HG03342 (cell line): ENCODE results near the gene KRTAP9-4.
"Not testable (repeated sequence)": the region's sequence is repeated elsewhere in the genome, so short reads cannot be mapped to it uniquely, and the experiment has no call there.

ENCODE experiments used
- ATAC-seq: cut with Tn5 transposase; IDR thresholded peaks from one replicate; pipeline ENCODE4 v1.9.1; 2021; ENCODE audit warnings: mild to moderate bottlenecking, moderate library complexity; ENCODE audit not compliant: unreplicated experiment

The KRTAP9-4 gene

DNA sequence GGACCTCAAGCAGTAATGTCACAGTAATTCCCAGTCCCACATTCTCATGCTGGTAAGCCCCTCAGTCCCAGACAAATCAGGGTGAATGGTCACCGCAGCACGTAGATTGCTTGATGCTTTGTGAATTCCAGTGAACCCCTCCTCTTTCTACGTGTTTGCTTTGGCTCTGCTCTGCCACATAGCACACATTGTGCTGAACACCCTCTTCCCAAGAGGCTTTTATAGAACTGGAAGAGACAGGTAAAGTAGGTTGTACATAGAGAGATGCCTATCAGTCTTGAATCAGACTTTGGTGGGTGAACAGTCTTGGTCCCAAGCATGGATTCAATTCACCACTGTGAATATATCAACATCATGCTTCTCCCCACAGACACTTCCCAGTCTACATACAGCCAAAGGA lies 15.1 kb downstream of the KRTAP9-4 start:
- no peak for ATAC-seq

- no peak for ATAC-seq
Observed at GRCh38 chr17:41265078-41265477, 15.6 kb downstream of the KRTAP9-4 start, which contains the start of gene KRTAP9-6. Gene KRTAP9-6, plus strand, starts transcription at chr17:41265378. Its CDS starts 0 bp downstream, at chr17:41265378.

DNA sequence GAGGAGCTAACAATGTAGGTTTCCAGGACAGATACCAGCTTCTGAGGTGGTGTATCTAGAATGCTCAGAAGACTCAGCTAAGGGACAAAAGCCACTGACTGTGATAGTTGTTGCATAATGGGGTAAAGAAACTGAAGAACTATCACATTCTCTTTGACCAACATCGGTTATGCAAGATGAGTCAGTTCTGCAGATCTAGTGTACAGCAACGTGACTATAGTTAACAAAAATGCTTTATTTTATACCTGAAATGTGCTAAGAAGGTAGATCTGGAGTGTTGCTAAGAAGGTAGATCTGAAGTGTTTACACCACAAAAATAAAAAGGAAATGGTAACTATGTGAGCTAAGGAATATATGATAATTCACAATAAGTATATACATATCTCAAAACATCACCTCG lies 18.2 kb downstream of the KRTAP9-4 start:
- no peak for ATAC-seq

GRCh38 chr17:41271323-41271722 lies 21.8 kb downstream of the KRTAP9-4 start:
- ATAC-seq, result not testable (repeated sequence)

DNA sequence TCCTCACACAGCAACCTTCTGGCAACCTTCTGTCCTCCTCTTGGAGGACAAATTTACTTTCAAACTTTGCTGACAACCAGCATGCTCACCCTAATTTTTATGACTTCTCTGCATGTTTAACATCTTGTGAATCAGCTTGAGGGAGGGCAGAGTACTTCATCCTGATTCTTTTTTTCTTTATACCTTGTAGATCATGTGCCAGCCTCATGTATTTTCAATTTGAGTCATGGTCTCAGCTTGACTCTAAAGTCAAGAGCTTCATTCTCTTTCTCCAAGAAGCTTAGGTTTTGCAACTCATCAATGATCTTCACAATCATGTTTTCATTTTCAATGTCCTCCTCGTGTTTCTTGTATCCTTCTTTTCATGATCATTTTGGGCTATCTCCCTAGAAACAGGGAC lies 22.4 kb downstream of the KRTAP9-4 start:
- no peak for ATAC-seq

GRCh38 chr17:41275648-41276190 lies 26.2 kb downstream of the KRTAP9-4 start, which contains the start of gene KRTAP9-7:
Gene KRTAP9-7, plus strand, starts transcription at chr17:41275698. Its CDS starts 0 bp downstream, at chr17:41275698.
- not testable (repeated sequence) for ATAC-seq

- ATAC-seq, result no peak
Observed at GRCh38 chr17:41278176-41278955, 28.9 kb downstream of the KRTAP9-4 start.

GRCh38 chr17:41284043-41284442 lies 34.6 kb downstream of the KRTAP9-4 start:
- no peak for ATAC-seq

DNA sequence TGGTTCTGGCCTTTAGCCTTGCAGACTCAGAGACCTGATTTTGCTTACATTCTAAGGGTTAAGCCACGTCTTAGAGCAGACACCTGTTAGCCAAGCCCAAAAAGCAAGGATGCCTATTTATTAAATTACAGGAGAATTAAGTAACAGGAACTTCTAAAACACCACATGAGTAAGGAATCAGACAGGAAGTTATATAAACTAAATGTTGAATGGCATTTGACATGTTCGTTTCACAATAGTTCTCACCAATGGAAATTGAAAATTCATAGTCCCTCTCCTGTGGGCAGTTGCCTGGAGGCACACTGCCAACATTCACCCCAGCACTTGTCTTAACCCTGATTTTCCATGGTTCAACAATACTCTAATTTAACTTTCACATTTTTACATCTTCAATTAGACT lies 35.1 kb downstream of the KRTAP9-4 start:
- ATAC-seq, result no peak

DNA sequence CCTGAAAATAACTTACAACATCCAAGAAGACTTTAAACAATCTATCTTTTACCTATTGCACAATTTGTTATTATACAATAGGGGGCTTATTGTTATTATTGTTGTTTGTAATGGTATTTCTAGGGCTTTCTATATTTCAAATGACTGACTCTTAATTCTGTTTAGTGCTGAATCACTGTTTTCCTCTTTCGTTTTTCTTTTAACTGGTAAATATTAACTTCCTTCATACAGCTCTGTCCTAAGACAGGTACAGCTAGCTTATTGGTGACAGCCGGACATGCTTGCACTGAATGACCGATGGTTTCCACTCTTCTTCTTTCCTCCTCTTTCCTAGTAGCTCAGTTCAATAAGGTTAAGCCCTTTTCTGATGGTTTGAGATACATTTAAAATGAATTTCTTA lies 37.6 kb downstream of the KRTAP9-4 start:
- ATAC-seq, result no peak

DNA sequence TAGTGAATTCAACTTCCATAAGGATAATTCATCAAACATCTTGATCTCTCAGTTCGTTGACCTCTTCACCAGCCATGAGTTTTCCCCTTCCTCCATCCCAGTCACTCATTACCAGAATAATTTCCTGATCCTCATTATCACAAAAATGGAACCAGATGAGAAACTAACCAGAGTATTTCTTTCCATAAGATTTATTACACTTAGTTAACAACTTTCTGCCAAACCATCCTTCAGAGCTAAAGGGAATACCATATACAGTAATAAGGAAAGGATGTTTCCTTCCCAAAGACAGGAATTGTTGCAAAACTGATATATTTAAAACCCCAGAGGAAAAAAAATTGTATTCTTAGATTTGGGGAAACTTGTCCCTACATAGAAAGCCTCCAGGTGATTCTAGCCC lies 44.5 kb downstream of the KRTAP9-4 start:
- ATAC-seq, result no peak

- no peak for ATAC-seq
Observed at GRCh38 chr17:41296846-41297245, 47.4 kb downstream of the KRTAP9-4 start.

- ATAC-seq, result no peak
Observed at GRCh38 chr17:41298458-41299135, 49.1 kb downstream of the KRTAP9-4 start.
